GM12873 (cell line): Measurements from ENCODE around the gene AHSP.

Source experiments
- TF ChIP-seq, protein P1 (sequence below): IDR thresholded peaks from 2 replicates; pipeline ENCODE4 v1.5.1; 2012; ENCODE audit warnings: low read depth, mild to moderate bottlenecking, moderate library complexity, low read length, control low read depth; ENCODE audit not compliant: insufficient read depth; ENCODE audit errors: missing control alignments

AHSP gene

DNA sequence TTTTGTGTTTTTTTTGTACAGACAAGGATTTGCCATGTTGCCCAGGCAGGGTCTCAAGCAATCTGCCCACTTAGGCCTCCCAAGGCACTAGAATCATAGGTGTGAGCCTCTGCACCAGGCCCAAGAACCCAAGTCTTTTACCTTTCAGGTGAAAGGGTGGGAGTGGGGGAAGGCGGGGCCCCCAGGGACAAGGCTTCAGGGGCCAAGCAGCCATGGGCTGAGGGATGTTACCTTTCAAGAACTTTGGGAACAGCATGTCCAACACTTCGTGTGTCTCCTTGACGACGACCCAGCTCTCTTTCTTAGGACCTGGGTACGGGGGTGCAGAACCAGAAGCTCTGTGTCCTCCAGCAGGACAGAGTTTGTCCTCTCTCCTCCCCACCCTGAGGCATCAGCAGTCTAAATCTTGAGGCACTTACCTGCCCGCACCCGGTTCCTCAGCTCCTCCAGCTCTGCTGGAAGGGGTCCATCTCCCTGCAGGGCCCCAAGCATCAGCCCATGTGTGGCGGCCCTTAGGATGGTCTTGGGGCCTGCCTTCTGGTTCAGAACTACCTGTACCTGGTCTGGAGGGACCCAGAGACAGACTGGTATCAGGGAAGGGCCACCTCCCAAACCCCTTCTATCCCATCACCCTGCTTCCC, 35.8 kb upstream of the AHSP start:
- TF ChIP-seq, protein P1, sequence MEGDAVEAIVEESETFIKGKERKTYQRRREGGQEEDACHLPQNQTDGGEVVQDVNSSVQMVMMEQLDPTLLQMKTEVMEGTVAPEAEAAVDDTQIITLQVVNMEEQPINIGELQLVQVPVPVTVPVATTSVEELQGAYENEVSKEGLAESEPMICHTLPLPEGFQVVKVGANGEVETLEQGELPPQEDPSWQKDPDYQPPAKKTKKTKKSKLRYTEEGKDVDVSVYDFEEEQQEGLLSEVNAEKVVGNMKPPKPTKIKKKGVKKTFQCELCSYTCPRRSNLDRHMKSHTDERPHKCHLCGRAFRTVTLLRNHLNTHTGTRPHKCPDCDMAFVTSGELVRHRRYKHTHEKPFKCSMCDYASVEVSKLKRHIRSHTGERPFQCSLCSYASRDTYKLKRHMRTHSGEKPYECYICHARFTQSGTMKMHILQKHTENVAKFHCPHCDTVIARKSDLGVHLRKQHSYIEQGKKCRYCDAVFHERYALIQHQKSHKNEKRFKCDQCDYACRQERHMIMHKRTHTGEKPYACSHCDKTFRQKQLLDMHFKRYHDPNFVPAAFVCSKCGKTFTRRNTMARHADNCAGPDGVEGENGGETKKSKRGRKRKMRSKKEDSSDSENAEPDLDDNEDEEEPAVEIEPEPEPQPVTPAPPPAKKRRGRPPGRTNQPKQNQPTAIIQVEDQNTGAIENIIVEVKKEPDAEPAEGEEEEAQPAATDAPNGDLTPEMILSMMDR, result no peak

DNA sequence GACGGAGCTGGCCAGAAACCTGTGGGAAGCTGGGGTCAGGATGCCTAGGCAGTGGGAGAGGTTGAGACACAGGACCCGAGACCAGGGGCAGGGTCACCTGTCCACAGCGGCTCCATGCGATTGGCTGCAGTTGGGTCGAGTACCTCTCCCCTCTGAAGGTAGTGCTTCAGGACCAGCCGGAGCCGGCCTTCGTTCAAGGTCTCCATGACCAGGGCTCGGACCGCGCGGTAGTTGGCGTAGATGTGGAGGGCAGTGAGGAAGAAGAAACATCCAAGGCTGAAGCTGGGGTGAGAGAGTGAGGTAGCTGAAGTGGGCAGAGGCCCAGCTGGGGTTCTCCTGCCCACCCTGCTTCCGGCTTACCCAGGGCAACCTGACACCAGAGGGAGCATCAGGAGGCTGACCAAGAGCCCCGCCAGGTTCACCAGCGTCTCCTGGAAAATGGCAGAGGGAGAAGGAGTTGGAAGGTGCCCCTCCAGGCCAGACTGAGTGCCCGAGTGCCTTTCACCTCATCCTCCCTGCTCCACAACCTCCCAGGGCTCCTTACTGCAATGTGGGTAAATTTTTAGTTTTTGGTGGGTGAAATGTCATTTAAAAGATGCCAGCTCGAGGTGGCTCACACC, 34.1 kb upstream of the AHSP start:
- TF ChIP-seq, protein P1, result no peak

GRCh38 chr16:31496670-31497069, 31.0 kb upstream of the AHSP start:
- TF ChIP-seq, protein P1, result no peak

DNA sequence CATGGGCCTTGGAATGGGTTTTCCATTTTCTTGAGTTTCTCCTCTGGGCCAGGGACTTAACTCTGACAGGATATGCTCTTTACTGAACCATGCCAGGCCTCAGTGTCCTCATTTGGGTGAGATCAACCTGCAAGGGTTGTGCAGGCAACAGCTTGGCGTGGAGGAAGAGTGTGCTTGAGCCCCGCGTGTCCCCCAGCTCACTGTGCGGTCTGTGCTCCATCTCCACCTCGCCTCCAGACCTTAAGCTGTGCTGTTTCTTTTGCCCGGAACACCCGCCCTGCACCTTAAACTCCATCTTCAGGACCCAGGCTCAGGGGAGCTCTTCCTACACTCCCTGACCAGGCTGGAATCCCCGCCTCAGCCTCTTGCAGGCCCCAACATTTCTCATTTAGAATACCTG, 29.2 kb upstream of the AHSP start:
- TF ChIP-seq, protein P1, result no peak

GRCh38 chr16:31499928-31500327, 27.8 kb upstream of the AHSP start:
- TF ChIP-seq, protein P1, result no peak

DNA sequence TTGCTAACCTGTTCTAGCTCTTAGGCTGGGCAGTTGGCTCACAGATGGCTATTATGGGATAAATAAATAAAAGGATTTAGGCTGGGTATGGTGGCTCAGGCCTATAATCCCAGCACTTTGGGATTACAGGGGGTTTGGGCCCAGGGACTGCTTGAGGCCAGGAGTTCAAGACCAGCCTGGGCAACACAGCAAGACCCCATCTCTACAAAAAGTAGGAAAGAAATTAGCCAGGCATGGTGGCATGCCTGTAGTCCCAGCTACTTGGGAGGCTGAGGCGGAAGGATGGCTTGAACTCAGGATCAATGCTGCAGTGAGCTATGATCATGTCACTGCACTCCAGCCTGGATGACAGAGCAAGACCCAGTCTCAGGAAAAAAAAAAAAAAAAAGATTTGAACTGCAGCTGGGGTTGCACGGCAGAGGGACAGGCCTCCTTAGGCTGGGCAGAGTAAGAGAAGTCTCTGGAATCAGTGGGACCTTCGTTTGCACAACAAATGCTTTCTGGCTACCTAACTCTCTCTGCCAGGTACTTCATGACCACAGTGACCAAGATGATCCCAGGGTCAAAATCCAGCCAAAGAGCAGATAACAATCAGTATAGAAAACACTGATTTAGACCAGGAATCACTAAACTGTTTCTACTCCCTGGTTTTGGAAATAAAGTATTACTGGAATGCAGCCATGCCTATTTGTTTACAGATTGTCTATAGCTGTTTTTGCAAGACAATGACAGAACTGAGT, 26.3 kb upstream of the AHSP start:
- TF ChIP-seq, protein P1, result no peak

DNA sequence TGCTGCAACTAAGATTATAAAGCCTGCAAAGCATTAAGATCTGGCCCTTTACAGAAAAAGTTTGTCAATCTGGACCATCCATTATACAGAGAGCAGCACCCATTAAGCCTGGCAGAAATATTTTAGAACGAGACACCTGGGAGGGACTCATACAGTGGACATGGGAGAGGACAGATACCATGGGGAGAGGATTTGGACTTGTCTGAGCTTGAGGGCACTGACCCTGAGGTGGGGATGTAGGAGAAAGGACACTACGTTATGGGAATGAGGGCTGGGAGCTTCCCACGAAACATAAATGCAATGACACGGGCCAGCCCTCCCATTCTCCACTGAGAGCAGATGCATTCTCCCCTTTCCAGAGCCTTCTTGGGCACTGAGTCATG, 25.7 kb upstream of the AHSP start:
- TF ChIP-seq, protein P1, result no peak
